Activated CD8-positive, alpha-beta memory T cell treated with anti-CD3 and anti-CD28 coated beads, Interleukin-2, amount 10 ng/mL, durations not matched to agents 7 days and 5 days (primary cell): ENCODE measurements around the gene ARSB. TPM values are rescaled to one million over a fixed set of nuclear protein-coding genes. Genes with fewer than 3 reads are reported as not detected.
A peak's percentile ranks its signal among the peaks of the same experiment; 100 is the strongest.

ENCODE experiments used
- ATAC-seq: fragments of 150-1000 bp; cut with Tn5 transposase; one replicate; pipeline ENCODE4 v1.10.0; 2021; ENCODE audit warnings: moderate library complexity
- CTCF ChIA-PET: fragments of 350-600 bp; sonication (Branson Sonifier 250); formaldehyde crosslinking; loops from one replicate; lab custom pipeline; 2021; ENCODE audit warnings: antibody characterized with exemption; lab: Charles Lee
- DNase-seq: peaks from one replicate; pipeline ENCODE4 v3.0.0-alpha.2; 2020
- H3K27ac Mint-ChIP-seq: one replicate; pipeline ENCODE4 v1.8.0; 2021; ENCODE audit warnings: mild to moderate bottlenecking, mixed read lengths
- H3K27me3 Mint-ChIP-seq: one replicate; pipeline ENCODE4 v1.8.0; 2021; ENCODE audit warnings: mixed read lengths
- H3K36me3 Mint-ChIP-seq: one replicate; pipeline ENCODE4 v1.8.0; 2021; ENCODE audit warnings: mild to moderate bottlenecking, mixed read lengths
- H3K4me1 Mint-ChIP-seq: one replicate; pipeline ENCODE4 v1.8.0; 2021; ENCODE audit warnings: mixed read lengths
- H3K4me3 Mint-ChIP-seq: one replicate; pipeline ENCODE4 v1.8.0; 2021; ENCODE audit warnings: mild to moderate bottlenecking, moderate library complexity, mixed read lengths
- H3K9me3 Mint-ChIP-seq: one replicate; pipeline ENCODE4 v1.8.0; 2022; ENCODE audit warnings: low read depth, mixed read lengths
- total RNA-seq, 2 experiments: library from RNA; stranded (reverse); gene quantifications; one replicate each; pipeline ENCODE4 v1.2.3, GENCODE V29; 2021

The ARSB gene
- total RNA-seq, 2 experiments from 2014 or later: 12.3 to 13.0 TPM

- H3K36me3 Mint-ChIP-seq: peaks cover 9% of the 10 kb centered on the region
- no peak for DNase-seq
- CTCF ChIA-PET: interaction anchor here (0.8 kb wide), 1 partner anchor 229 kb away, joined by 3 read pairs; no protein-coding TSS in a partner anchor
- H3K9me3 Mint-ChIP-seq: peaks cover 2% of the 10 kb centered on the region
- no peaks in the 10 kb centered on the region for H3K4me1 Mint-ChIP-seq
- H3K27me3 Mint-ChIP-seq: no peaks in the 10 kb centered on the region
- H3K27ac Mint-ChIP-seq: no peak overlapping the region
- H3K4me3 Mint-ChIP-seq: no peak overlapping the region
- no peak for ATAC-seq
These were observed 81.2 kb downstream of the ARSB start for GRCh38 chr5:78903861-78904260.

- H3K27ac Mint-ChIP-seq: no peak overlapping the region
- H3K27me3 Mint-ChIP-seq: no peaks in the 10 kb centered on the region
- no peaks in the 10 kb centered on the region for H3K4me1 Mint-ChIP-seq
- H3K4me3 Mint-ChIP-seq: no peak overlapping the region
- H3K9me3 Mint-ChIP-seq: peaks cover 2% of the 10 kb centered on the region
- CTCF ChIA-PET: interaction anchor here (0.8 kb wide), 1 partner anchor 229 kb away, joined by 3 read pairs; no protein-coding TSS in a partner anchor
- DNase-seq: no peak
- ATAC-seq: no peak
- H3K36me3 Mint-ChIP-seq: peaks cover 9% of the 10 kb centered on the region
These were observed 81.8 kb downstream of the ARSB start for GRCh38 chr5:78903353-78903752.

GRCh38 chr5:78899922-78900362 lies 85.2 kb downstream of the ARSB start:
- Mint-ChIP-seq H3K4me1 (no peaks in the 10 kb centered on the region), H3K4me3 (no peak overlapping the region), H3K27ac (no peak overlapping the region), H3K9me3 (peaks cover 2% of the 10 kb centered on the region), H3K27me3 (no peaks in the 10 kb centered on the region), H3K36me3 (peaks cover 8% of the 10 kb centered on the region)
- CTCF ChIA-PET: interaction anchor here (0.6 to 2.6 kb wide), 12 partner anchors 8 to 233 kb away, joined by 3 to 15 read pairs (median 4); no protein-coding TSS in a partner anchor
- peak; percentile 55 for DNase-seq
- no peak for ATAC-seq

- H3K4me1 Mint-ChIP-seq: no peaks in the 10 kb centered on the region
- CTCF ChIA-PET: no interaction called here
- H3K4me3 Mint-ChIP-seq: no peak overlapping the region
- peaks cover 10% of the 10 kb centered on the region for H3K36me3 Mint-ChIP-seq
- DNase-seq: no peak
- H3K27me3 Mint-ChIP-seq: no peaks in the 10 kb centered on the region
- H3K9me3 Mint-ChIP-seq: peaks cover 2% of the 10 kb centered on the region
- no peak overlapping the region for H3K27ac Mint-ChIP-seq
- no peak for ATAC-seq
These were observed 89.0 kb downstream of the ARSB start for GRCh38 chr5:78896132-78896531.

GRCh38 chr5:78895616-78896015 lies 89.5 kb downstream of the ARSB start:
- Mint-ChIP-seq H3K27me3 (peaks cover 3% of the 10 kb centered on the region), H3K27ac (no peak overlapping the region), H3K9me3 (no peaks in the 10 kb centered on the region), H3K4me1 (no peaks in the 10 kb centered on the region), H3K36me3 (peaks cover 7% of the 10 kb centered on the region), H3K4me3 (no peak overlapping the region)
- ATAC-seq: no peak
- CTCF ChIA-PET: no interaction called here
- DNase-seq: no peak

GRCh38 chr5:78893940-78894677 lies 91.0 kb downstream of the ARSB start:
- no peak for DNase-seq
- no peak for ATAC-seq
- no peak overlapping the region for H3K27ac Mint-ChIP-seq
- CTCF ChIA-PET: no interaction called here
- H3K4me3 Mint-ChIP-seq: no peak overlapping the region
- no peaks in the 10 kb centered on the region for H3K9me3 Mint-ChIP-seq
- peaks cover 17% of the 10 kb centered on the region for H3K27me3 Mint-ChIP-seq
- no peaks in the 10 kb centered on the region for H3K4me1 Mint-ChIP-seq
- peaks cover 7% of the 10 kb centered on the region for H3K36me3 Mint-ChIP-seq

GRCh38 chr5:78890667-78891379 lies 94.3 kb downstream of the ARSB start:
- H3K27ac Mint-ChIP-seq: no peak overlapping the region
- H3K27me3 Mint-ChIP-seq: peaks cover 27% of the 10 kb centered on the region
- peaks cover 6% of the 10 kb centered on the region for H3K36me3 Mint-ChIP-seq
- CTCF ChIA-PET: no interaction called here
- peaks cover 19% of the 10 kb centered on the region for H3K4me1 Mint-ChIP-seq
- H3K4me3 Mint-ChIP-seq: no peak overlapping the region
- DNase-seq (no peak), ATAC-seq (no peak)
- H3K9me3 Mint-ChIP-seq: no peaks in the 10 kb centered on the region

- Mint-ChIP-seq H3K27me3 (peaks cover 27% of the 10 kb centered on the region), H3K4me3 (no peak overlapping the region), H3K9me3 (no peaks in the 10 kb centered on the region), H3K4me1 (peaks cover 19% of the 10 kb centered on the region), H3K27ac (no peak overlapping the region), H3K36me3 (peaks cover 6% of the 10 kb centered on the region)
- DNase-seq (no peak), ATAC-seq (no peak)
- CTCF ChIA-PET: interaction anchor here (1.2 kb wide), 1 partner anchor 9 kb away, joined by 3 read pairs; no protein-coding TSS in a partner anchor
These were observed 95.6 kb downstream of the ARSB start for GRCh38 chr5:78889369-78890140.

- DNase-seq: no peak
- no peak overlapping the region for H3K27ac Mint-ChIP-seq
- CTCF ChIA-PET: interaction anchor here (1.2 kb wide), 1 partner anchor 10 kb away, joined by 3 read pairs; no protein-coding TSS in a partner anchor
- H3K9me3 Mint-ChIP-seq: no peaks in the 10 kb centered on the region
- H3K36me3 Mint-ChIP-seq: peaks cover 6% of the 10 kb centered on the region
- no peak for ATAC-seq
- H3K27me3 Mint-ChIP-seq: peaks cover 27% of the 10 kb centered on the region
- peaks cover 19% of the 10 kb centered on the region for H3K4me1 Mint-ChIP-seq
- H3K4me3 Mint-ChIP-seq: no peak overlapping the region
These were observed 96.3 kb downstream of the ARSB start for GRCh38 chr5:78888580-78889368.

GRCh38 chr5:78887384-78888118 lies 97.6 kb downstream of the ARSB start:
- Mint-ChIP-seq H3K27me3 (peaks cover 27% of the 10 kb centered on the region), H3K4me3 (no peak overlapping the region), H3K9me3 (no peaks in the 10 kb centered on the region), H3K36me3 (peaks cover 6% of the 10 kb centered on the region), H3K27ac (no peak overlapping the region), H3K4me1 (peaks cover 19% of the 10 kb centered on the region)
- ATAC-seq (peak; percentile 74), DNase-seq (peak; percentile 73)
- CTCF ChIA-PET: interaction anchor here (1.1 to 2.8 kb wide), 3 partner anchors 93 to 248 kb away, joined by 3 to 16 read pairs (median 3); no protein-coding TSS in a partner anchor

GRCh38 chr5:78886341-78887230 lies 98.5 kb downstream of the ARSB start:
- Mint-ChIP-seq H3K4me1 (peaks cover 19% of the 10 kb centered on the region), H3K4me3 (no peak overlapping the region), H3K36me3 (peaks cover 6% of the 10 kb centered on the region), H3K27ac (no peak overlapping the region), H3K27me3 (peaks cover 27% of the 10 kb centered on the region), H3K9me3 (no peaks in the 10 kb centered on the region)
- CTCF ChIA-PET: interaction anchor here (0.7 to 2.8 kb wide), 5 partner anchors 94 to 249 kb away, joined by 3 to 16 read pairs (median 3); no protein-coding TSS in a partner anchor
- no peak for ATAC-seq
- no peak for DNase-seq
